IMR-90 (cell line): Measurements from ENCODE around the gene RSRC1. TPM values are rescaled to one million over a fixed set of nuclear protein-coding genes. Genes with fewer than 3 reads are reported as not detected.

ENCODE experiments used
- ATAC-seq: fragments of 200-7000 bp; cut with Tn5 transposase; 2 replicates; pipeline ENCODE4 v1.9.1; 2020; ENCODE audit warnings: low read depth, mild to moderate bottlenecking, moderate library complexity
- BruUV-seq: library from RNA; stranded (reverse); fragments of 400-500 nt; replicated peaks from 2 replicates; lab custom pipeline; 2021; lab: Mats Ljungman, UMichigan
- CTCF ChIA-PET: fragments of 300-600 bp; formaldehyde crosslinking; extraction: SDS; loops from one replicate; lab custom pipeline; 2021; ENCODE audit warnings: antibody characterized with exemption; lab: Yijun Ruan, JAX
- POLR2A ChIA-PET: fragments of 300-600 bp; sonication (Branson Sonifier 250); formaldehyde crosslinking; loops from one replicate; lab custom pipeline; 2022; ENCODE audit warnings: antibody characterized with exemption; ENCODE audit not compliant: unreplicated experiment; lab: Charles Lee
- DNase-seq: peaks from one replicate; pipeline ENCODE4 v3.0.0; 2013
- H2AFZ ChIP-seq: replicated peaks from 2 replicates; pipeline ENCODE3; 2013; ENCODE audit warnings: low read length, mild to moderate bottlenecking; ENCODE audit not compliant: poor library complexity
- H2AK5ac ChIP-seq: 2 replicates; pipeline ENCODE4 v1.6.1; 2013; ENCODE audit warnings: low read depth, low read length, inconsistent platforms
- H2AK9ac ChIP-seq: replicated peaks from 2 replicates; pipeline ENCODE3; 2013; ENCODE audit warnings: mild to moderate bottlenecking, low read depth, low read length, moderate library complexity; ENCODE audit not compliant: poor library complexity
- H2BK120ac ChIP-seq: 2 replicates; pipeline ENCODE4 v1.6.1; 2013; ENCODE audit warnings: low read depth, low read length, inconsistent platforms
- H2BK15ac ChIP-seq: 3 replicates; pipeline ENCODE4 v1.6.1; 2013; ENCODE audit warnings: low read depth, low read length, inconsistent platforms
- H2BK20ac ChIP-seq: 2 replicates; pipeline ENCODE4 v1.6.1; 2013; ENCODE audit warnings: low read depth, mild to moderate bottlenecking, inconsistent platforms, low read length, moderate library complexity
- H2BK5ac ChIP-seq: 2 replicates; pipeline ENCODE4 v1.6.1; 2013; ENCODE audit warnings: mild to moderate bottlenecking, low read depth, low read length, inconsistent platforms; ENCODE audit not compliant: poor library complexity, severe bottlenecking
- H3K14ac ChIP-seq: replicated peaks from 2 replicates; pipeline ENCODE4 v1.6.1; 2013; ENCODE audit warnings: low read depth, low read length, inconsistent platforms
- H3K18ac ChIP-seq: 2 replicates; pipeline ENCODE4 v1.6.1; 2013; ENCODE audit warnings: low read depth, low read length, control low read depth
- H3K23ac ChIP-seq: 2 replicates; pipeline ENCODE4 v1.6.1; 2013; ENCODE audit warnings: low read depth, low read length, inconsistent platforms
- H3K27ac ChIP-seq: 2 replicates; pipeline ENCODE4 v1.5.1; 2013; ENCODE audit warnings: mild to moderate bottlenecking, control low read depth, low read length; ENCODE audit not compliant: insufficient read depth
- H3K27me3 ChIP-seq: 2 replicates; pipeline ENCODE4 v1.6.1; 2013; ENCODE audit warnings: low read length; ENCODE audit not compliant: control insufficient read depth, insufficient read depth
- H3K36me3 ChIP-seq: 2 replicates; pipeline ENCODE4 v1.6.1; 2013; ENCODE audit warnings: low read length, mixed read lengths; ENCODE audit not compliant: control insufficient read depth, insufficient read depth
- H3K4ac ChIP-seq: 2 replicates; pipeline ENCODE4 v1.6.1; 2013; ENCODE audit warnings: low read depth, low read length, inconsistent platforms
- H3K4me1 ChIP-seq: 2 replicates; pipeline ENCODE4 v1.6.1; 2013; ENCODE audit warnings: low read length, mixed read lengths; ENCODE audit not compliant: control insufficient read depth, insufficient read depth
- H3K4me2 ChIP-seq: 2 replicates; pipeline ENCODE4 v1.6.1; 2013; ENCODE audit warnings: low read depth, mild to moderate bottlenecking, control low read depth, low read length, moderate library complexity
- H3K4me3 ChIP-seq: 2 replicates; pipeline ENCODE4 v1.5.1; 2013; ENCODE audit warnings: low read depth, mild to moderate bottlenecking, control low read depth, low read length, moderate library complexity; ENCODE audit not compliant: insufficient read depth
- H3K56ac ChIP-seq: 2 replicates; pipeline ENCODE4 v1.6.1; 2013; ENCODE audit warnings: low read length, inconsistent platforms; ENCODE audit not compliant: insufficient read depth; ENCODE audit errors: extremely low read depth
- H3K79me1 ChIP-seq, 2 experiments: 2 replicates each; pipeline ENCODE4 v1.6.1; 2013; ENCODE audit warnings: low read length in 2 of 2, inconsistent platforms in 1 of 2, low read depth in 1 of 2
- H3K9ac ChIP-seq: 2 replicates; pipeline ENCODE4 v1.6.1; 2013; ENCODE audit warnings: low read depth, low read length, control low read depth
- H3K9me1 ChIP-seq: 2 replicates; pipeline ENCODE4 v1.6.1; 2013; ENCODE audit warnings: low read length, inconsistent platforms; ENCODE audit not compliant: insufficient read depth
- H3K9me3 ChIP-seq: 2 replicates; pipeline ENCODE4 v1.6.1; 2013; ENCODE audit warnings: low read length; ENCODE audit not compliant: control insufficient read depth, insufficient read depth
- H4K20me1 ChIP-seq: 2 replicates; pipeline ENCODE4 v1.6.1; 2013; ENCODE audit warnings: low read length, inconsistent platforms; ENCODE audit not compliant: insufficient read depth
- H4K5ac ChIP-seq: 2 replicates; pipeline ENCODE4 v1.6.1; 2013; ENCODE audit warnings: mild to moderate bottlenecking, low read depth, low read length, control low read depth
- H4K8ac ChIP-seq, 2 experiments: 2 replicates each; pipeline ENCODE4 v1.6.1; 2013; ENCODE audit warnings: low read depth in 2 of 2, low read length in 2 of 2, control low read depth in 1 of 2, inconsistent platforms in 1 of 2
- H4K91ac ChIP-seq: 2 replicates; pipeline ENCODE4 v1.6.1; 2013; ENCODE audit warnings: low read depth, low read length, inconsistent platforms; ENCODE audit not compliant: insufficient read depth
- BHLHE40 ChIP-seq: fragments of 150-350 bp; IDR thresholded peaks from 2 replicates; pipeline ENCODE4 v1.6.1; 2016; ENCODE audit warnings: mild to moderate bottlenecking, low read depth, low read length
- CEBPB ChIP-seq: IDR thresholded peaks from 2 replicates; pipeline ENCODE4 v1.6.1; 2012; ENCODE audit warnings: low read depth, low read length, improper control_type of control experiment
- FOS ChIP-seq: fragments of 150-350 bp; IDR thresholded peaks from 2 replicates; pipeline ENCODE4 v1.6.1; 2016; ENCODE audit warnings: low read depth, low read length
- MAZ ChIP-seq: IDR thresholded peaks from 2 replicates; pipeline ENCODE4 v1.6.1; 2012; ENCODE audit warnings: low read depth, mild to moderate bottlenecking, low read length, improper control_type of control experiment, moderate library complexity, borderline replicate concordance
- MXI1 ChIP-seq: IDR thresholded peaks from 2 replicates; pipeline ENCODE4 v1.6.1; 2012; ENCODE audit warnings: low read depth, mild to moderate bottlenecking, low read length, moderate library complexity, borderline replicate concordance
- POLR2A ChIP-seq: IDR thresholded peaks from 2 replicates; pipeline ENCODE4 v1.6.1; 2012; ENCODE audit warnings: mild to moderate bottlenecking, low read depth, low read length
- RAD21 ChIP-seq: IDR thresholded peaks from 2 replicates; pipeline ENCODE4 v1.6.1; 2012; ENCODE audit warnings: low read length, improper control_type of control experiment
- RCOR1 ChIP-seq: IDR thresholded peaks from 2 replicates; pipeline ENCODE4 v1.6.1; 2012; ENCODE audit warnings: mild to moderate bottlenecking, low read length, improper control_type of control experiment; ENCODE audit not compliant: insufficient replicate concordance
- SMC3 ChIP-seq: fragments of 150-350 bp; IDR thresholded peaks from 2 replicates; pipeline ENCODE4 v1.6.1; 2016; ENCODE audit warnings: low read depth, mild to moderate bottlenecking, antibody characterized with exemption, low read length, moderate library complexity
- WGBS, 2 experiments: methylation state at CpG; one replicate each; pipeline versions ENCODE4 v1.1.5 to v1.1.7; 2013; ENCODE audit warnings: missing lambda C conversion rate in 2 of 2; ENCODE audit not compliant: insufficient read length in 1 of 2; ENCODE audit errors: extremely low coverage in 2 of 2; 5-methylcytosine and 5-hydroxymethylcytosine counted together
- dilution Hi-C: fragments of 300-500 bp; cut with HindIII; formaldehyde crosslinking; loops from one replicate; pipeline ENCODE4 v1.14.3; 2018; ENCODE audit warnings: low sequenced_read_pairs; ENCODE audit not compliant: unreplicated experiment
- in situ Hi-C: fragments of 300-500 bp; cut with MboI; formaldehyde crosslinking; loops from 3 replicates; pipeline ENCODE4 v1.14.3; 2019; ENCODE audit warnings: low sequenced_read_pairs, inconsistent platforms, mixed read lengths
- intact Hi-C: fragments of 100-400 bp; cut with micrococcal nuclease; formaldehyde crosslinking; loops from 2 replicates; pipeline ENCODE4 v1.10.0; 2022
- polyA plus RNA-seq, 3 experiments: library from polyadenylated mRNA; depleted of rRNA; stranded (reverse); fragments of >200 nt; gene quantifications; 2 replicates each; pipeline ENCODE4 v1.2.3, GENCODE V29; 2012; ENCODE audit warnings: low replicate concordance in 1 of 3
- total RNA-seq: library from RNA; depleted of rRNA; stranded (reverse); fragments of >200 nt; gene quantifications from 2 replicates; pipeline ENCODE4 v1.2.3, GENCODE V29; 2012
- TF ChIP-seq, protein P1 (sequence below): fragments of 150-350 bp; IDR thresholded peaks from 2 replicates; pipeline ENCODE4 v1.6.1; 2016; ENCODE audit warnings: low read depth, mild to moderate bottlenecking, low read length, moderate library complexity, borderline replicate concordance
- TF ChIP-seq, protein P2 (sequence below): fragments of 150-350 bp; IDR thresholded peaks from 2 replicates; pipeline ENCODE4 v1.6.1; 2017; ENCODE audit warnings: mild to moderate bottlenecking, antibody characterized with exemption, low read length, low read depth
- TF ChIP-seq, protein P3 (sequence below): conservative IDR thresholded peaks from 2 replicates; pipeline ENCODE4 v1.5.1; 2012; ENCODE audit warnings: mild to moderate bottlenecking, low read depth, low read length, improper control_type of control experiment

The RSRC1 gene
- total and polyA plus RNA-seq, 2 of the 4 experiments (the other 2 are of a cell fraction): 3.8 to 41.8 TPM

DNA sequence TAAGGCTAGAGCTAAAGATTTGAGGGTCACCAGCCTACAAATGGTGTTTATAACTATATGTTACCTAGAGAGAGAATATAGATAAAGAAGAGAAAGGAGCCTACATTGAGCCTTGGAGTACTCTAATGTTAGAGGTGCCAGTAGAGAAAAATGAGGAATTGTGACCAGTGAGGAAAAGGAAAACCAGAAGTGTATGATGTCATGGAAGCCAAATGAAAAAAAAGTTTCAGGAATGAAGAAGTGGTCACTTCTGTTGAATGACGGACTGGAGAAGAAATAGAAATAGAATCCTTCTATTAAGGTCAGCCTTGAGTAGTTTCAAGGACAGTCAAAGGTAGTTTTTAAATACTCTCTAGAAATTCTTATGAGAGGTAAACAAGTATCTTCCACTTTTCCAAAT, 409.9 kb downstream of the RSRC1 start:
- ChIA-PET CTCF (interaction anchor here (0.8 to 1.1 kb wide), 2 partner anchors 270 to 913 kb away, joined by 3 read pairs; no protein-coding TSS in a partner anchor), POLR2A (interaction anchor here (0.6 kb wide), 1 partner anchor 883 kb away, joined by 3 read pairs; no protein-coding TSS in a partner anchor)
- Histone ChIP-seq H3K9ac (no peak overlapping the region), H4K91ac (no peak overlapping the region), H2AK5ac (no peak overlapping the region), H3K4me3 (no peak overlapping the region), H3K9me3 (no peaks in the 10 kb centered on the region), H2AK9ac (no peak overlapping the region), H2BK5ac (no peak overlapping the region), H4K5ac (no peak overlapping the region), H2BK15ac (no peak overlapping the region), H2BK20ac (no peak overlapping the region), H3K4me1 (peaks cover 3% of the 10 kb centered on the region), H3K23ac (no peak overlapping the region), H3K79me1 (no peaks in the 10 kb centered on the region), H2BK120ac (no peak overlapping the region), H3K36me3 (no peaks in the 10 kb centered on the region), H3K14ac (no peak overlapping the region), H3K56ac (no peak overlapping the region), H3K4ac (no peak overlapping the region), H3K9me1 (no peaks in the 10 kb centered on the region), H3K27ac (no peak overlapping the region), H3K27me3 (no peaks in the 10 kb centered on the region), H2AFZ (no peak overlapping the region), H3K18ac (no peak overlapping the region), H4K8ac (no peak overlapping the region), H4K20me1 (no peaks in the 10 kb centered on the region), H3K4me2 (no peak overlapping the region)
- intact Hi-C loops: loop anchor here (2.0 to 10.0 kb wide), 2 partner anchors 15 to 205 kb away; no protein-coding TSS in a partner anchor
- in situ Hi-C loops: loop anchor here (10.0 kb wide), 1 partner anchor 905 kb away; no protein-coding TSS in a partner anchor
- no CpG with 5 or more reads among the region's 1 CpG for WGBS, 2 experiments
- DNase-seq (no peak), ATAC-seq (no peak)
- no peak for TF ChIP-seq CEBPB
- TF ChIP-seq, protein P1, sequence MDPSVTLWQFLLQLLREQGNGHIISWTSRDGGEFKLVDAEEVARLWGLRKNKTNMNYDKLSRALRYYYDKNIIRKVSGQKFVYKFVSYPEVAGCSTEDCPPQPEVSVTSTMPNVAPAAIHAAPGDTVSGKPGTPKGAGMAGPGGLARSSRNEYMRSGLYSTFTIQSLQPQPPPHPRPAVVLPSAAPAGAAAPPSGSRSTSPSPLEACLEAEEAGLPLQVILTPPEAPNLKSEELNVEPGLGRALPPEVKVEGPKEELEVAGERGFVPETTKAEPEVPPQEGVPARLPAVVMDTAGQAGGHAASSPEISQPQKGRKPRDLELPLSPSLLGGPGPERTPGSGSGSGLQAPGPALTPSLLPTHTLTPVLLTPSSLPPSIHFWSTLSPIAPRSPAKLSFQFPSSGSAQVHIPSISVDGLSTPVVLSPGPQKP: no peak
- no peak for TF ChIP-seq FOS
- no peak for TF ChIP-seq RAD21
- no peak for TF ChIP-seq MXI1
- TF ChIP-seq MAZ: no peak
- no peak for TF ChIP-seq BHLHE40
- no peak for TF ChIP-seq POLR2A
- no peak for TF ChIP-seq SMC3
- no peak for TF ChIP-seq RCOR1
- TF ChIP-seq, protein P2, sequence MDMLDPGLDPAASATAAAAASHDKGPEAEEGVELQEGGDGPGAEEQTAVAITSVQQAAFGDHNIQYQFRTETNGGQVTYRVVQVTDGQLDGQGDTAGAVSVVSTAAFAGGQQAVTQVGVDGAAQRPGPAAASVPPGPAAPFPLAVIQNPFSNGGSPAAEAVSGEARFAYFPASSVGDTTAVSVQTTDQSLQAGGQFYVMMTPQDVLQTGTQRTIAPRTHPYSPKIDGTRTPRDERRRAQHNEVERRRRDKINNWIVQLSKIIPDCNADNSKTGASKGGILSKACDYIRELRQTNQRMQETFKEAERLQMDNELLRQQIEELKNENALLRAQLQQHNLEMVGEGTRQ: no peak
- TF ChIP-seq, protein P3, sequence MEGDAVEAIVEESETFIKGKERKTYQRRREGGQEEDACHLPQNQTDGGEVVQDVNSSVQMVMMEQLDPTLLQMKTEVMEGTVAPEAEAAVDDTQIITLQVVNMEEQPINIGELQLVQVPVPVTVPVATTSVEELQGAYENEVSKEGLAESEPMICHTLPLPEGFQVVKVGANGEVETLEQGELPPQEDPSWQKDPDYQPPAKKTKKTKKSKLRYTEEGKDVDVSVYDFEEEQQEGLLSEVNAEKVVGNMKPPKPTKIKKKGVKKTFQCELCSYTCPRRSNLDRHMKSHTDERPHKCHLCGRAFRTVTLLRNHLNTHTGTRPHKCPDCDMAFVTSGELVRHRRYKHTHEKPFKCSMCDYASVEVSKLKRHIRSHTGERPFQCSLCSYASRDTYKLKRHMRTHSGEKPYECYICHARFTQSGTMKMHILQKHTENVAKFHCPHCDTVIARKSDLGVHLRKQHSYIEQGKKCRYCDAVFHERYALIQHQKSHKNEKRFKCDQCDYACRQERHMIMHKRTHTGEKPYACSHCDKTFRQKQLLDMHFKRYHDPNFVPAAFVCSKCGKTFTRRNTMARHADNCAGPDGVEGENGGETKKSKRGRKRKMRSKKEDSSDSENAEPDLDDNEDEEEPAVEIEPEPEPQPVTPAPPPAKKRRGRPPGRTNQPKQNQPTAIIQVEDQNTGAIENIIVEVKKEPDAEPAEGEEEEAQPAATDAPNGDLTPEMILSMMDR: no peak
- BruUV-seq: no TSS peak
- dilution Hi-C loops: no loop called here
